Adrenal gland (tissue), 12 donors: ENCODE data around the gene FAM217B. TPM values are rescaled to one million over a fixed set of nuclear protein-coding genes. Genes with fewer than 3 reads are reported as not detected.

Experiments used
- DNase-seq, 7 donors: peaks; one replicate each; pipeline ENCODE4 v3.0.0-alpha.2; 2019 to 2020
- H3K27ac ChIP-seq, 5 donors: fragments of 200-600 bp; sonication (generic) in 4 of 5; 1 replicate in 3 of 5; 2 replicates in 2 of 5; pipeline versions ENCODE4 v1.5.1 to v1.8.0; 2016 to 2020; ENCODE audit warnings: mild to moderate bottlenecking in 1 of 5
- H3K27me3 ChIP-seq: fragments of 200-600 bp; 2 replicates; pipeline ENCODE4 v1.8.0; 2021
- H3K36me3 ChIP-seq, 2 donors: fragments of 200-600 bp; replicated peaks in 1 of 2; 1 replicate in 1 of 2; 2 replicates in 1 of 2; pipeline versions ENCODE4 v1.5.1 to v1.8.0; 2018 to 2022
- H3K4me1 ChIP-seq, 2 donors: fragments of 200-600 bp; replicated peaks in 1 of 2; 1 replicate in 1 of 2; 2 replicates in 1 of 2; pipeline versions ENCODE4 v1.5.1 to v1.8.0; 2018 to 2021
- H3K4me3 ChIP-seq, 4 donors: fragments of 200-600 bp; sonication (generic) in 3 of 4; one replicate each; pipeline ENCODE4 v1.5.1; 2016 to 2018
- H3K9me3 ChIP-seq, 3 donors: fragments of 200-600 bp; sonication (generic) in 1 of 3; replicated peaks in 1 of 3; 1 replicate in 2 of 3; 2 replicates in 1 of 3; pipeline versions ENCODE4 v1.5.1 to v1.8.0; 2016 to 2021
- CTCF ChIP-seq, 6 experiments: fragments of 450-650 bp in 4 of 6; fragments of 200-600 bp in 2 of 6; sonication (generic) in 1 of 6; IDR thresholded peaks; 1 replicate in 5 of 6; 2 replicates in 1 of 6; pipeline versions ENCODE4 v1.5.1 to v1.8.0; 2016 to 2021; ENCODE audit warnings: antibody characterized with exemption in 6 of 6, mild to moderate bottlenecking in 2 of 6, moderate library complexity in 1 of 6
- POLR2A ChIP-seq, 2 donors: fragments of 450-650 bp; IDR thresholded peaks; one replicate each; pipeline ENCODE4 v1.6.1; 2017; ENCODE audit warnings: antibody characterized with exemption in 2 of 2, mild to moderate bottlenecking in 2 of 2, moderate library complexity in 1 of 2
- WGBS, 4 donors: extraction: QIAGEN DNeasy Blood & Tissue Kit in 2 of 4; methylation state at CpG; one replicate each; pipeline versions ENCODE4 v1.1.5 to v1.1.7; 2013 to 2017; 5-methylcytosine and 5-hydroxymethylcytosine counted together
- intact Hi-C, 2 donors: fragments of 100-400 bp; cut with DNase I; formaldehyde crosslinking; loops; one replicate each; pipeline versions ENCODE4 v1.14.1 to v1.15.0; 2022 to 2023
- polyA plus RNA-seq, 3 donors: library from polyadenylated mRNA; stranded (reverse); fragments of 200-250 nt in 2 of 3; fragments of 350-450 nt in 1 of 3; fragmentation: Illumina TruSeq in 1 of 3; extraction: RNeasy Lipid Tissue Mini Kit (QIAGEN cat#74804) in 1 of 3; gene quantifications; one replicate each; pipeline ENCODE4 v1.2.3, GENCODE V29; 2013 to 2014
- total RNA-seq, 9 donors: library from RNA; depleted of rRNA in 4 of 9; stranded (reverse); fragments of >200 nt in 4 of 9; fragments of 120-200 nt in 1 of 9; fragmentation: NEBNext Ultra II Directional in 1 of 9; extraction: Animal tissue kit (Norgen Biotek cat#: 25700) in 1 of 9; gene quantifications; one replicate each; pipeline versions ENCODE4 v1.1.0 to v1.2.4, GENCODE V29; 2013 to 2023
- donor health status: healthy with polysubstance abuse.
- donor health status: Bipolar disorder and iron deficiency.
- donor health status: DM: yes; HTN: yes; CAD: no.
- donor health status: DM: no; HTN: no; CAD: no.
- donor health status: DM: no; HTN: no; CAD: no.
- donor health status: DM: yes; HTN: yes; CAD: no.

FAM217B gene
- total and polyA plus RNA-seq, 12 donors, result 1.6 to 12.9 (median 8.2) TPM

- H3K4me3 ChIP-seq, result no peak overlapping the region
- no peak for TF ChIP-seq CTCF (IDR thresholded peaks at IDR 0.05)
- TF ChIP-seq POLR2A (IDR thresholded peaks at IDR 0.05), result no peak
- peaks cover 0 to 4% (median 0%) of the 10 kb centered on the region in 3 donors for H3K9me3 ChIP-seq
- no peaks in the 10 kb centered on the region for H3K27me3 ChIP-seq
- intact Hi-C loops, result no loop called here
- no peaks in the 10 kb centered on the region for H3K4me1 ChIP-seq
- H3K36me3 ChIP-seq, result no peaks in the 10 kb centered on the region
- WGBS, 4 donors, result 90 to 94% (median 92%) methylated on average over 5 to 9 of the region's 9 CpGs
- no peak overlapping the region for H3K27ac ChIP-seq
- DNase-seq, result no peak
These were observed 36.9 kb downstream of the FAM217B start for GRCh38 chr20:59977086-59977485.

- no peak for DNase-seq
- H3K27ac ChIP-seq, result no peak overlapping the region
- intact Hi-C loops, result no loop called here
- TF ChIP-seq POLR2A (IDR thresholded peaks at IDR 0.05) (no peak), CTCF (IDR thresholded peaks at IDR 0.05) (no peak)
- no peaks in the 10 kb centered on the region for H3K27me3 ChIP-seq
- no peaks in the 10 kb centered on the region for H3K4me1 ChIP-seq
- H3K4me3 ChIP-seq, result no peak overlapping the region
- H3K9me3 ChIP-seq, result peaks cover 0 to 4% (median 0%) of the 10 kb centered on the region in 3 donors
- WGBS, 4 donors, result 92 to 94% (median 93%) methylated on average over 9 of the region's 9 CpGs
- no peaks in the 10 kb centered on the region for H3K36me3 ChIP-seq
These were observed 42.9 kb downstream of the FAM217B start for GRCh38 chr20:59983076-59983475.

GRCh38 chr20:59984541-59984940, 44.4 kb downstream of the FAM217B start:
- no peaks in the 10 kb centered on the region for H3K36me3 ChIP-seq
- intact Hi-C loops, result no loop called here
- WGBS, 4 donors, result 72 to 83% (median 73%) methylated on average over 4 of the region's 4 CpGs
- H3K9me3 ChIP-seq, result peaks cover 0 to 4% (median 0%) of the 10 kb centered on the region in 3 donors
- no peak for TF ChIP-seq POLR2A (IDR thresholded peaks at IDR 0.05)
- no peak for TF ChIP-seq CTCF (IDR thresholded peaks at IDR 0.05)
- no peaks in the 10 kb centered on the region for H3K4me1 ChIP-seq
- no peak for DNase-seq
- no peaks in the 10 kb centered on the region for H3K27me3 ChIP-seq
- H3K27ac ChIP-seq, result no peak overlapping the region
- no peak overlapping the region for H3K4me3 ChIP-seq

- 77 to 95% (median 90%) methylated on average over 8 of the region's 8 CpGs for WGBS, 4 donors
- no peak for DNase-seq
- Histone ChIP-seq H3K4me3 (no peak overlapping the region), H3K4me1 (no peaks in the 10 kb centered on the region), H3K27ac (no peak overlapping the region), H3K36me3 (no peaks in the 10 kb centered on the region), H3K9me3 (peaks cover 0 to 4% (median 0%) of the 10 kb centered on the region in 3 donors), H3K27me3 (no peaks in the 10 kb centered on the region)
- intact Hi-C loops, result no loop called here
- no peak for TF ChIP-seq CTCF (IDR thresholded peaks at IDR 0.05)
- TF ChIP-seq POLR2A (IDR thresholded peaks at IDR 0.05), result no peak
These were observed 45.0 kb downstream of the FAM217B start for GRCh38 chr20:59985164-59985563.
